Bronchial epithelial cell (primary cell): ENCODE results near the gene SLC9A9. TPM values are rescaled to one million over a fixed set of nuclear protein-coding genes. Genes with fewer than 3 reads are reported as not detected.

Experiments
- DNase-seq: peaks from one replicate; pipeline ENCODE4 v3.0.0-alpha.2; 2010; ENCODE audit warnings: low read depth
- FAIRE-seq: peaks from 2 replicates; lab custom pipeline; 2011; peaks lifted over from hg19 to GRCh38; lab: Jason Lieb, UNC
- H3K27me3 ChIP-seq: 2 replicates; pipeline ENCODE4 v1.5.1; 2011; ENCODE audit warnings: low read length; ENCODE audit not compliant: control insufficient read depth, insufficient read depth
- H3K36me3 ChIP-seq: 2 replicates; pipeline ENCODE4 v1.5.1; 2011; ENCODE audit warnings: low read length; ENCODE audit not compliant: control insufficient read depth, insufficient read depth
- H3K4me3 ChIP-seq: 2 replicates; pipeline ENCODE4 v1.5.1; 2011; ENCODE audit warnings: mild to moderate bottlenecking, low read depth, low read length, control low read depth
- CTCF ChIP-seq: IDR thresholded peaks from 2 replicates; pipeline ENCODE4 v1.5.1; 2011; ENCODE audit warnings: mild to moderate bottlenecking, moderate library complexity, low read length, control low read depth, inconsistent platforms; ENCODE audit not compliant: insufficient read depth, severe bottlenecking
- total RNA-seq: library from RNA; depleted of rRNA; stranded (reverse); fragments of >200 nt; gene quantifications from 2 replicates; pipeline ENCODE4 v1.2.1, GENCODE V29; 2014

Gene SLC9A9
- total RNA-seq, 1 donor from 2014 or later = 1.3 TPM

- no peaks in the 10 kb centered on the region for H3K27me3 ChIP-seq
- H3K4me3 ChIP-seq = no peak overlapping the region
- FAIRE-seq (no peak), DNase-seq (no peak)
- no peak for TF ChIP-seq CTCF
- no peaks in the 10 kb centered on the region for H3K36me3 ChIP-seq
These were observed 464.2 kb downstream of the SLC9A9 start for GRCh38 chr3:143384076-143384475.

GRCh38 chr3:143383421-143383820 is 464.8 kb downstream of the SLC9A9 start:
- DNase-seq (no peak), FAIRE-seq (no peak)
- TF ChIP-seq CTCF = no peak
- Histone ChIP-seq H3K4me3 (no peak overlapping the region), H3K36me3 (no peaks in the 10 kb centered on the region), H3K27me3 (no peaks in the 10 kb centered on the region)

- DNase-seq = no peak
- no peak for FAIRE-seq
- Histone ChIP-seq H3K36me3 (no peaks in the 10 kb centered on the region), H3K4me3 (no peak overlapping the region), H3K27me3 (no peaks in the 10 kb centered on the region)
- no peak for TF ChIP-seq CTCF
These were observed 465.5 kb downstream of the SLC9A9 start for GRCh38 chr3:143382816-143383215.

GRCh38 chr3:143380449-143380848 is 467.8 kb downstream of the SLC9A9 start:
- Histone ChIP-seq H3K27me3 (no peaks in the 10 kb centered on the region), H3K4me3 (no peak overlapping the region), H3K36me3 (no peaks in the 10 kb centered on the region)
- FAIRE-seq = no peak
- DNase-seq = no peak
- TF ChIP-seq CTCF = no peak

GRCh38 chr3:143375698-143376097 is 472.6 kb downstream of the SLC9A9 start:
- Histone ChIP-seq H3K36me3 (no peaks in the 10 kb centered on the region), H3K27me3 (no peaks in the 10 kb centered on the region), H3K4me3 (no peak overlapping the region)
- TF ChIP-seq CTCF = no peak
- DNase-seq (peak; percentile 59), FAIRE-seq (no peak)

GRCh38 chr3:143367171-143367570 is 481.1 kb downstream of the SLC9A9 start:
- Histone ChIP-seq H3K27me3 (no peaks in the 10 kb centered on the region), H3K4me3 (no peak overlapping the region), H3K36me3 (no peaks in the 10 kb centered on the region)
- DNase-seq (no peak), FAIRE-seq (no peak)
- TF ChIP-seq CTCF = no peak
